ENCODE results near the gene RPL12.

The RPL12 gene

GRCh38 chr9:127438394-127438793 lies 12.8 kb downstream of the RPL12 start:
- DNase-seq (ENCODE audit: low spot score): no peak

GRCh38 chr9:127437497-127438264 lies 13.5 kb downstream of the RPL12 start:
- no peak for DNase-seq (ENCODE audit: low spot score)

- no peak for DNase-seq (ENCODE audit: low spot score)
Observed at GRCh38 chr9:127430415-127430814, 20.8 kb downstream of the RPL12 start.

DNA sequence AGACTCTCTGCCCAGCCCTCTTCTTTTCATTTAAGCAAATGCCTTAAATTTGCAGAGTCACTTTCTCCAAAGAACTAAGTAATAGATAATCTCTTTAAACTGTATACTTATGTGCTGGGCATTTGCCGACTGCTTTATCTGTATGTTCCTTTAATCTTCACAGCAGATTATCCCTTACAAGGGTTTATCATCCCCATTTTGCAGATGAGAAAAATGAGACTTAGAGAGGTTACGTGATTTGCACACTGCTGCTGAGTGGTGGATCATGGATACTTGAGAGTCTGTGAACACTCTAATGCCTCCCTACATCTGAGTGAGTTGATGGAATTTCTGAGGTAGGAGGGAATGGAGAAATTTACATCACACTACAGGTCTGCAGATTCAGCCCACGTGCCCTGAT lies 22.9 kb downstream of the RPL12 start:
- DNase-seq (ENCODE audit: low spot score): no peak

GRCh38 chr9:127426756-127427155 lies 24.4 kb downstream of the RPL12 start:
- DNase-seq (ENCODE audit: low spot score): no peak

DNA sequence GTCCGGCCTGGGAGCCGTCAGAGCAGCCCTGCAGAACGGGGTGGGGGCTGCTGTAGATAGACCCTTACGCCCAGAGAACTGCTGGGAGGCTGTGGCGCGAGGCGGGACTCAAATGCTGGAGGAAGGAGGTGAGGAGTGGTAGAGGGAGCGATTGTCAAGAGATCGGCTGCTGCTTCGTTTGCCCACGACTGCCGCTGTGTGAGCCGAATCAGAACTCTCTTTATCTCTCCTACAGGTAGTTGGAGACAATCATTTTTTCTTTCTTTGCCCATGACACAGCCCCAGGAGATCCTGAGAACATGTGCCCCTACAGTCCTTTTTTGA lies 26.6 kb downstream of the RPL12 start:
- no peak for DNase-seq (ENCODE audit: low spot score)

GRCh38 chr9:127423934-127424675 lies 27.1 kb downstream of the RPL12 start, which contains the start of gene ZNF79:
Gene ZNF79 (plus strand): TSS chr9:127424382. CDS start chr9:127424788, 406 bp downstream.
- DNase-seq (ENCODE audit: low spot score): peak; percentile 97

- DNase-seq (ENCODE audit: low spot score): no peak
Observed at GRCh38 chr9:127423476-127423933, 27.7 kb downstream of the RPL12 start.

DNA sequence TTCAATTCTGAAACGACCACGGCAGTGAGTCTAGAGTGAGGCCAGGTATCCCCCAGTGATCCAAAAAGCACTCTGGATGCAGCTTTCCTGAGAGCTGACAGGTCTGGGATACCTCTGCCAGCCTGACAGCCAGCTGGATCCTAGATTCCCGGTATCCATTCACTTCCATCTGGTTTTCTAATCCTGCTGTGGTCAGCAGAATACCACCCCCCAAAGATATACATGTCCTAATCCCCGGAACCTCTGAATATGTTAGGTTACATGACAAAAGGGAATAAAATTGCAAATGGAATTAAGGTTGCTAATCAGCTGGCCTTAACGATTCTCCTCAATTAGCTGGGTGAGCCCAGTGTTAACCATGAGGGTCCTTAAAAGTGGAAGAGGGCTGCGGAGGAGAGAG lies 28.4 kb downstream of the RPL12 start:
- no peak for DNase-seq (ENCODE audit: low spot score)

DNA sequence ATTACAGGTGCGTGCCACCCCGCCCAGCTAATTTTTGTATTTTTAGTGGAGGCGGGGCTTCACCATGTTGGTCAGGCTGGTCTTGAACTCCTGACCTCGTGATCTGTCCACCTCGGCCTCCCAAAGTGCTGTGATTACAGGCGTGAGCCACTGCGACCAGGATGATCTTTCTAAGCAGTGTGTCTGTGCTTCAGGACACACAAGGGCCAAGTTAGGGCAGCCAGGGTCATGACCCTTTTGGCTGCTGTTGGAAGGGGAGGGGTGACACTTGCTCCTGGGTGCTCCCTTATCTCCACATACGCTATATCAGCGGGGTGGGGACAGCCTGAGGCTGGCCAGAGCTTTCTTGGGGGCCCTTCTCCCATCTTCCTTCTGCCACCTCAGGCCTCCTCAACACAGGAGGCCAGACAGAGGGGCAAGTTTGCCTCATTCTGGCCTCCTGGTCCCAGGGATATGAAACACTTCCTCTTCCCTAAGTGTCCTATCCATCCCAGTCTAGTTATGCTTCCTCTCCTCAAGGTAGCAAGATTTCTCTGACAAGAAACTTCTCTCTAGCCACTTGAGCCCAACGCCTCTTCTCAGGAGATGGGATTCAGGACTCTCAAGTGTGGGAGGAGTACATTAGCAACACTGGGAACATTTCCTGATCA lies 28.9 kb downstream of the RPL12 start:
- DNase-seq (ENCODE audit: low spot score): no peak

- no peak for DNase-seq (ENCODE audit: low spot score)
Observed at GRCh38 chr9:127421057-127421456, 30.1 kb downstream of the RPL12 start.

GRCh38 chr9:127419348-127419747 lies 31.9 kb downstream of the RPL12 start:
- DNase-seq (ENCODE audit: low spot score): no peak

DNA sequence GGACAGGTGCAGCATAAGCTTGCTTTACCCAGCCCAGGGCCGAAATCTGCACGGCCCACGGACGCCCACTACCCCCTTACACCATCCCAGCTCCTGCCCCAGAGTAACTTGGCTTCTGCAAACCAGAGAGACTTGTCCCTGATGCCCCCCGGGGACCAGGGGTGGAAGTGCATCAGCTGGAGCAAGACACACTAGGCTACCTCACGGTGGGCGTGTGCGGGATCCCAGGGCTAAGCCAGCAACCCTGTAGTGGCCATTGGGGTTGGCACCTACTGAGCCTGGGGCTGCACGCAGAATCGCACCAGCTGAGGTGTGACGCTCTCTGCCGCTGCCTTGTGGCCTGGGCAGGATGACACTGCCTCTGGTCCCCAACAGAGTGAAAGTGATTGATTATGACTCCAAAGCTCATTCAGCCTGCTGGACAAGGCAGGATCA lies 33.2 kb downstream of the RPL12 start:
- peak; percentile 72 for DNase-seq (ENCODE audit: low spot score)

- DNase-seq (ENCODE audit: low spot score): peak; percentile 20
Observed at GRCh38 chr9:127417131-127418036, 33.8 kb downstream of the RPL12 start.

- no peak for DNase-seq (ENCODE audit: low spot score)
Observed at GRCh38 chr9:127415657-127416056, 35.5 kb downstream of the RPL12 start.

DNA sequence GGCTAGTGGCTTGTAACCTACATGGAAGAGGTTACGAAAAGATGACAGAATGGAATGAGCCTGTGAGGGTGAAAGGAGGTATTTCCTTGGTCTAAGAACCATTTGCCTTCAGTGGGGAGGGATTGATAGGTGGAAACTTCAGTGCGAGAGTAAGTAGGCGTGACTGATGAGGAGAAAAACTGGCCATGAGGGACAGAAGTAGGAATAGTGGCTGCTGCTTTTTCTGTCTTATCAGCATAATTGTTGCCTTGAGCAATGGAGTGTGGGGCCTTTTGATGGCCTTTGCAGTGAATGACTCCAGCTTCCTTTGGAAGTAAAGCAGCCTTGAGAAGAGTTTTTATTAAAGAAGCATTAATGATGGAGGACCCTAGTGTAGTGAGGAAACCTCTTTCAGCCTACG lies 36.1 kb downstream of the RPL12 start:
- DNase-seq (ENCODE audit: low spot score): no peak

DNA sequence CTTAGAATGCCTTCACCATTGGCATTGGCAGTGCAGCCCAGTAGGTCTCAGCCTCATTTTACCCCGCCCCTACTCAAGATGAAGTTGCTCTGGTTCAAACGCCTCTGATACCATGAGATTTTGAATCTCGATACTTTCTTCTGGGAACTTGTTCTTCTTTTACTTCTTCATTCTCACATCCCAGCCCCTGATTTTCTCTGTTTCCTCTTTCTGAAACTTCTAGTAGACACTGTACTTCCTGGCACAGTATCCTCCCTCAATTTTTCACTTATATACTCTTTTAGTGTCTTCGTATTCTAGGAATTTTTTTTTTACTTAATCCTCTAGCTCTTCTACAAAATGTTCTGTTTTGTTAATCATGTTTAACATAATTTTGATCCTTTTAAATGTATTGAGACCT lies 40.1 kb downstream of the RPL12 start:
- DNase-seq (ENCODE audit: low spot score): no peak

DNA sequence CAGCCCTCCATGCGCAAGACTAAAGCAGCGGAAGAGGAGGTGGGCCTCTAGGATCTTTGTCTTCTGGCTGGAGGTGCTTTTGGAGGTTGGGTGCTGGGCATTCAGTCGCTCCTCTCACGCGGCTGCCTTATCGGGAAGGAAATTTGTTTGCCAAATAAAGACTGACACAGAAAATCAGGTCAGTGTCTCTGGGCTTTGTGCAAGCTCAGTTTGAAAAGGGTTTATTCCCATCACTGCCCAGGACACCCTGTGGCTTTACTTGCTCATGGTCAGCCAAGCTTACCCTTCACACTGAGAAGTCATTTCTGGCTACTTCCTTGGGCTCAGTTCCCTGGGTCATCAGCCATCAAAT lies 43.7 kb downstream of the RPL12 start:
- no peak for DNase-seq (ENCODE audit: low spot score)

- DNase-seq (ENCODE audit: low spot score): no peak
Observed at GRCh38 chr9:127406799-127407491, 44.3 kb downstream of the RPL12 start.

GRCh38 chr9:127405344-127406125 lies 45.7 kb downstream of the RPL12 start:
- DNase-seq (ENCODE audit: low spot score): peak; percentile 58

DNA sequence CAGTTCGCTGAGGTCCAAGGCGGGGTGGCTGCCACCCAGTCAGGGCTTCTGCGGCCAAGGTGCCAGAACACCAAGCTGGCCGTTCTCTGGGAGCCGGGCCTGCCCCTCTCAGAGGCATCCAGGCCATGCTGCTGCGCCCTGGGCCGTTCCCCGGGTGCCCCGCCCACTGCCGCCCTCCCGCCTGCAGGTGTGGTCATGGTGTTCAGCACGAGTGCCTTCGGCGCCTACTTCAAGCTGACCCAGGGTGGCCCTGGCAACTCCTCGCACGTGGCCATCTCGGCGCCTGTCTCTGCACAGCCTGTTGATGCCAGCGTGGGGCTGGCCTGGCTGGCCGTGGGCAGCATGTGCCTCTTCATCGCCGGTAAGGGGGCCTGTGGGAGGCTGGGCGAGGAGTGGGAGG lies 46.6 kb downstream of the RPL12 start:
- no peak for DNase-seq (ENCODE audit: low spot score)

All from D341Med (cell line).